Loucy (cell line): ENCODE measurements around the gene C12orf56.

Experiments used
- EZH2phosphoT487 ChIP-seq: fragments of 200-600 bp; IDR thresholded peaks from 2 replicates; pipeline ENCODE4 v1.6.1; 2018; ENCODE audit warnings: antibody characterized with exemption, mild to moderate bottlenecking, moderate library complexity, borderline replicate concordance
- TF ChIP-seq, protein P1 (sequence below): fragments of 200-600 bp; sonication (generic); conservative IDR thresholded peaks from 2 replicates; pipeline ENCODE4 v1.5.1; 2014; ENCODE audit warnings: mild to moderate bottlenecking, antibody characterized with exemption, low read length

DNA sequence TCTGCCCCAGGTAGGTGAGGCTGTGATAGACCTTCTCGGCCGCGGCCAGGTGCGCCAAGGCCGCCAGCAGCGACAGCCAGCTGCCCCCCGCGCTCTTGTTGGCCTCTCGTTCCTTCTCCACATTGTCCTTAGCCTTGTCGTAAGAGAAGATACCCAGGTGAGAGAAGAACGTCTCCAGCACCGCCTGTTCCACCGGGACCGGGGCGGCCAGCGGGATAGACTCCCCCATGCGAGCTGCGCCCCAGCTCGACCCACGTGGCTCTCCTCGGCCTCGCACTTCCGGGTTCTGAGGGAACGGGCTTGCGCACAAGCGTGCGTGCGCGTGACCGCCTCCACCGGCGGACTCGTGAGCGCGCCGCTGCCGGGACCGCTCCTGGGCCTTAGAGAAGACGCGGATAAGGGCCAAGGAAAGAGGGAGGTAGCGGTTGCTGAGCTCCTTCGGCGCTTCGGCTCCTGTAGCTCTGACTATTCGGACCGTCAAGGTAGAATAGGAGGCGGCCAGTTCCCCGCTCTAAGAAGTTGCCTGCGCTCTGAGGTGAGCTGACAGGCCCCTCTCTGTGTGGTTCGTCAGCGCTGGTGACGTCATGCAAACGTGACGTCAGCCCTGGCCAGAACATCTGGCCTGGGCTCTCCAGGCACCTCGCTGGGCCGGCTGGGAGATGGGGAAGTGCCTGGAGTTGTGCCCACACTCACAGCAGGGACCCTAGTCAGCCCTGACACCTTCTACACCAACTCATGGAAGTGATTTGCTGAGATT, 168.4 kb downstream of the C12orf56 start, which contains the start of gene KICS2:
- TF ChIP-seq, protein P1, sequence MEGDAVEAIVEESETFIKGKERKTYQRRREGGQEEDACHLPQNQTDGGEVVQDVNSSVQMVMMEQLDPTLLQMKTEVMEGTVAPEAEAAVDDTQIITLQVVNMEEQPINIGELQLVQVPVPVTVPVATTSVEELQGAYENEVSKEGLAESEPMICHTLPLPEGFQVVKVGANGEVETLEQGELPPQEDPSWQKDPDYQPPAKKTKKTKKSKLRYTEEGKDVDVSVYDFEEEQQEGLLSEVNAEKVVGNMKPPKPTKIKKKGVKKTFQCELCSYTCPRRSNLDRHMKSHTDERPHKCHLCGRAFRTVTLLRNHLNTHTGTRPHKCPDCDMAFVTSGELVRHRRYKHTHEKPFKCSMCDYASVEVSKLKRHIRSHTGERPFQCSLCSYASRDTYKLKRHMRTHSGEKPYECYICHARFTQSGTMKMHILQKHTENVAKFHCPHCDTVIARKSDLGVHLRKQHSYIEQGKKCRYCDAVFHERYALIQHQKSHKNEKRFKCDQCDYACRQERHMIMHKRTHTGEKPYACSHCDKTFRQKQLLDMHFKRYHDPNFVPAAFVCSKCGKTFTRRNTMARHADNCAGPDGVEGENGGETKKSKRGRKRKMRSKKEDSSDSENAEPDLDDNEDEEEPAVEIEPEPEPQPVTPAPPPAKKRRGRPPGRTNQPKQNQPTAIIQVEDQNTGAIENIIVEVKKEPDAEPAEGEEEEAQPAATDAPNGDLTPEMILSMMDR, result no peak
- TF ChIP-seq EZH2phosphoT487, result no peak
